IgD-negative memory B cell (primary cell): ENCODE measurements around the gene ERC2. TPM values are rescaled to one million over a fixed set of nuclear protein-coding genes. Genes with fewer than 3 reads are reported as not detected.

Source experiments
- H3K27ac Mint-ChIP-seq, 3 donors: one replicate each; pipeline ENCODE4 v1.8.0; 2020 to 2022; ENCODE audit warnings: mild to moderate bottlenecking in 3 of 3, mixed read lengths in 3 of 3, moderate library complexity in 1 of 3
- H3K27me3 Mint-ChIP-seq: one replicate; pipeline ENCODE4 v1.8.0; 2021; ENCODE audit warnings: mixed read lengths
- H3K36me3 Mint-ChIP-seq: one replicate; pipeline ENCODE4 v1.8.0; 2020; ENCODE audit warnings: mild to moderate bottlenecking, mixed read lengths
- H3K4me1 Mint-ChIP-seq, 3 donors: one replicate each; pipeline ENCODE4 v1.8.0; 2020 to 2022; ENCODE audit warnings: mixed read lengths in 3 of 3, mild to moderate bottlenecking in 1 of 3
- H3K4me3 Mint-ChIP-seq, 4 donors: one replicate each; pipeline ENCODE4 v1.8.0; 2020 to 2022; ENCODE audit warnings: mild to moderate bottlenecking in 4 of 4, mixed read lengths in 4 of 4, moderate library complexity in 3 of 4
- H3K9me3 Mint-ChIP-seq, 3 donors: one replicate each; pipeline ENCODE4 v1.8.0; 2020 to 2021; ENCODE audit warnings: mixed read lengths in 3 of 3, mild to moderate bottlenecking in 1 of 3
- polyA plus RNA-seq: library from polyadenylated mRNA; unstranded; fragments of 300-500 nt; fragmentation: Illumina TruSeq; gene quantifications from one replicate; pipeline ENCODE4 v1.2.3, GENCODE V29; 2021

The ERC2 gene
- polyA plus RNA-seq, 1 donor from 2014 or later = not detected

DNA sequence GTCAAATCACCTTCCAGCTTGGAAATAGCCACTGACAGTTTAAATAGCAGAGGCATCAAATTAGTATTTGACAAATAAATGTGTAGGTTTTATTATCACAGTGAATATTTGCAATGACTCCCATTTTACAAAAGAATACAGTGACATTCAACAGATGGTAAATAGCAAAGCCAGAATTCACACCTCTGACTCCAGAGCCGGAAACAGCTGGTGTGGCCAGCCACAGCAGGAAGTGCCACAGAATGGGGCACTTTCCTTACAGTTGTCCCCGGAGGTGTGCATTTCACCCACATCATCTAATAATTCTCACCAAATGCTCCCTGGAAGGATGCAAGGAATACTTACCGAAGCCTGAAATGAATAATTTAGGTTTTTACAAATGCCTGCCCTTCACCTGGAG lies 685.5 kb downstream of the ERC2 start:
- H3K27ac Mint-ChIP-seq = no peak overlapping the region
- H3K4me3 Mint-ChIP-seq = peak overlapping the region in 1 of 4 donors; percentile 60
- H3K9me3 Mint-ChIP-seq = peaks cover 0 to 7% (median 3%) of the 10 kb centered on the region in 3 donors
- H3K27me3 Mint-ChIP-seq = no peaks in the 10 kb centered on the region
- peaks cover 0 to 3% (median 0%) of the 10 kb centered on the region in 3 donors for H3K4me1 Mint-ChIP-seq
- H3K36me3 Mint-ChIP-seq = no peaks in the 10 kb centered on the region

DNA sequence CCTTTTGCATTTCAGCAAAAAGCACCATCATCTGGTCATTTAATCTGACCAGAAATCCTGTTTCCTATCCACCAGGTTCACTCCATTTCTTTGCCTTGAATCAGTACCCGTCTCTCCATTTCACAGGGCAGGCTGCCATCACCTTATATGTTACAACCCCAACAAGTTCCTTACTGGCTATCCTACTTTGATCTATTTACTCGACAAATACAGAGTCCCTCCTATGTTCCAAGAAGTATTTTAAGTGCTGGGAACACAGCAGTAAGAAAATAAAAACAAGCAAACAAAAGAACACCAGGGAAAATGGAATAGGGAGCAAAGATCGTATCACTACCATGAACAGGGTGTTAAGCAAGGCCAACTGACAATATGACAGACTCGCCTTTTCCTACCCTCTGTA lies 685.9 kb downstream of the ERC2 start:
- Mint-ChIP-seq H3K27ac (no peak overlapping the region), H3K4me3 (peak overlapping the region in 1 of 4 donors; percentile 60), H3K4me1 (peaks cover 0 to 3% (median 0%) of the 10 kb centered on the region in 3 donors), H3K9me3 (peaks cover 0 to 7% (median 3%) of the 10 kb centered on the region in 3 donors), H3K27me3 (no peaks in the 10 kb centered on the region), H3K36me3 (no peaks in the 10 kb centered on the region)

DNA sequence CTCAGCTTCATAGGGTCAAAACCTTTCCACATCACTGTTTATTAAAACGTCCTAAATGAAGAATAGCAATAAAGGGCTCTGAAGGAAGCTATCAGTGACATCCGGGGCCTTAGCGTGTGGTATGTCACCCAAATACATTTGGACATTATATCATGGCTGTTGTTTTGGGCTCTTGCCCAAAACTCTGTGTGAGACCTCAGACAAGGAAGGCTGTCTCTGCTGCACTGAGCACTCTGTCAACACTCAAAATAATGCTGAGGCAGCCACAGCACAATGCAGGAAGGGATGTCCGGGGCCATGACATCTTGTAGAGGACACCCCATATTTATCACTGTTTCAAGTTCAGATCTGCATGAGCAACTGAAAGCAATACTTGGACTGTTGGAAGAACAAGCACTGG lies 687.4 kb downstream of the ERC2 start:
- Mint-ChIP-seq H3K9me3 (peaks cover 0 to 7% (median 3%) of the 10 kb centered on the region in 3 donors), H3K4me1 (peaks cover 0 to 3% (median 0%) of the 10 kb centered on the region in 3 donors), H3K27me3 (no peaks in the 10 kb centered on the region), H3K36me3 (no peaks in the 10 kb centered on the region), H3K27ac (no peak overlapping the region), H3K4me3 (no peak overlapping the region)

DNA sequence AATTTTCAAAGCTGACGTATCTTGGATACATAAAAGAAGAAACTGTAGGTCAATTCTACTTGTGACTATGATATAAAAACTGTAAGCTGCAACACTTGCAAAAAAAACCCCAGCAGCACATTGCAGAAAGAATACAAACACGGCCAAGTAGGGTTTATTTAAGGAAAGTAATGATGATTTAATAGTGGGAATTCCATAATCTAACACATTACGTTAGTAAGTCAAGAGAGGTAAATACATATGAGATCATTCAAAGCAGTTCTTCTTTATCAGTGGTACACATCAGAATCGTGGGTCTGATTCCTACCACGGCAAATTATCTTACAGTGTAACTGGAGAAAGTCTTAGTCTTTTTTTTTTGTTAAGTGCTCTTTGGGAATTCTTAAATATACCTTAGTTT lies 688.7 kb downstream of the ERC2 start:
- peaks cover 0 to 3% (median 0%) of the 10 kb centered on the region in 3 donors for H3K4me1 Mint-ChIP-seq
- H3K27me3 Mint-ChIP-seq = no peaks in the 10 kb centered on the region
- no peaks in the 10 kb centered on the region for H3K36me3 Mint-ChIP-seq
- no peak overlapping the region for H3K4me3 Mint-ChIP-seq
- H3K27ac Mint-ChIP-seq = no peak overlapping the region
- H3K9me3 Mint-ChIP-seq = peaks cover 0 to 3% (median 3%) of the 10 kb centered on the region in 3 donors

DNA sequence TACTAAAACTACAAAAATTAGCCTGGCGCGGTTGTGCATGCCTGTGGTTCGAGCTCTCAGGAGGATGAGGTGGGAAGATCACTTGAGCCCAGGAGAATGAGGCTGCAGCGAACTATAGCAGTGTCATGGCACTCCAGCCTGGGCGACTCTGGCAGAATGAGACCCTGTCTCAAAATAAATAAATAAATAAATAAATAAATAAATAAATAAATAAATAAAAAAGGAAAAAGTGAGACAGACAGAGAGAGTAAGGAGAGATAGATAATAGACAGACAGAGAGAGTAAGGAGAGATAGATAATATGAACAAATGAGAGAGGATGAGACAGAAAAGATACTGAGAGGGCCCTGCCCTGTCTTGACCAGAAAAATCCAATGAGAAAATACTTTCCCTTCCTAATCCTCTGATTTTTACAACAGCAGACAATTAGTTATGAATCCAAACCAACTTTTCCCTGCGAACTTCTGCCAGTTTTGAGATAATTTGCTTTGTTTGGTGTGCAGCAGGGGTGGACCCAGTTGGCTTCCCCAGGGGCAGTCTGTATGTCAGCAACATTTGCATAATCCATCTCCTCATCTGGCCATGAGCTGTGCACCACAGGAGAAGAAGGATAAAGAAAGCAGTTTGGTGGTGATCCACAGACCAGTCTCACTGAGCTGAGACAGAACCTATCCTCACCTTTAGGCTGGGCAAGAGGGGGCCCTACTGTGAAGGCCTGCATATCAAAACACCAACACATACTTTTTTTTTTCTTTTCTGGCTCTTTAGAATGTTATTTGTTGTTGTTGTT lies 692.7 kb downstream of the ERC2 start:
- no peak overlapping the region for H3K4me3 Mint-ChIP-seq
- H3K4me1 Mint-ChIP-seq = no peaks in the 10 kb centered on the region
- H3K36me3 Mint-ChIP-seq = no peaks in the 10 kb centered on the region
- no peaks in the 10 kb centered on the region for H3K27me3 Mint-ChIP-seq
- H3K9me3 Mint-ChIP-seq = peaks cover 0 to 3% (median 3%) of the 10 kb centered on the region in 3 donors
- H3K27ac Mint-ChIP-seq = no peak overlapping the region

DNA sequence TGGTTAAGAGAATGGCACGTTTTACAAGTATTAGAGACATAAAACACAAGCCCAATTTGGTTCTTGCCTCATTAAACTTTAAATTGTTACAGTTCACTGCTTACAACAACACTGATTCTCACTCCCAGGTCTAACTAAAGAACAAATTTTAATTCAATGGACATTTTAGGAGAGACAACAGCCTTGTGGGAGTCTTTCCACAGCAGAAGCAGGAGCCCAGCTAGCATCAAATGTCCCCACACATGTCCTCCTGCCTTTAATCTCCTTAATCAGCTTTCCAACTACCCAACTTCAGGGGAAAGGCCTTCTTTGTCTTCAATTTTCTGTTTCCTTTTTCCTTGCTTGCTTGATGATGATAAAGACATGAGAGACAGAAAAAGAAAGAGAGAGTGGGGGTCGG lies 693.4 kb downstream of the ERC2 start:
- no peaks in the 10 kb centered on the region for H3K36me3 Mint-ChIP-seq
- peaks cover 0 to 3% (median 3%) of the 10 kb centered on the region in 3 donors for H3K9me3 Mint-ChIP-seq
- no peak overlapping the region for H3K4me3 Mint-ChIP-seq
- H3K4me1 Mint-ChIP-seq = no peaks in the 10 kb centered on the region
- no peaks in the 10 kb centered on the region for H3K27me3 Mint-ChIP-seq
- no peak overlapping the region for H3K27ac Mint-ChIP-seq

DNA sequence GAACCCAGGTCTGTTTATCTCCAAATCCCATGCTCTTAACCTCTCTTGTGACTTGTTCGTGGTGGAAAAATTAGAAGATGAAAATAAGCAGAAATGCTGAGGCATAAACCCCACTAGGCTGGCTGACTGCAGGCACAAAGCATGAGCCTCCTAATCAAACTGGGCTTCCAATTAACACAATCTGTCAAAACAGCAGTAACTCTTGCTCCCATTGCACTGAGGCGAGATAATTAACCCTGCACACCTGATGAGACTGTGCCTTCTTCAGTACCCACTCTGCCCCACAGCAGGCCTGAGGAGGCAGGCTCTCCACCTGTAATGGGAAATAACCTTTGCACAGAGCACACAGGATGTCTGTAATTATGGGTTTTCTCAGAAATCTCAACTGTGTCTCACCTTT lies 696.8 kb downstream of the ERC2 start:
- no peak overlapping the region for H3K4me3 Mint-ChIP-seq
- no peaks in the 10 kb centered on the region for H3K4me1 Mint-ChIP-seq
- H3K27ac Mint-ChIP-seq = no peak overlapping the region
- no peaks in the 10 kb centered on the region for H3K36me3 Mint-ChIP-seq
- H3K27me3 Mint-ChIP-seq = no peaks in the 10 kb centered on the region
- H3K9me3 Mint-ChIP-seq = peaks cover 0 to 4% (median 0%) of the 10 kb centered on the region in 3 donors

DNA sequence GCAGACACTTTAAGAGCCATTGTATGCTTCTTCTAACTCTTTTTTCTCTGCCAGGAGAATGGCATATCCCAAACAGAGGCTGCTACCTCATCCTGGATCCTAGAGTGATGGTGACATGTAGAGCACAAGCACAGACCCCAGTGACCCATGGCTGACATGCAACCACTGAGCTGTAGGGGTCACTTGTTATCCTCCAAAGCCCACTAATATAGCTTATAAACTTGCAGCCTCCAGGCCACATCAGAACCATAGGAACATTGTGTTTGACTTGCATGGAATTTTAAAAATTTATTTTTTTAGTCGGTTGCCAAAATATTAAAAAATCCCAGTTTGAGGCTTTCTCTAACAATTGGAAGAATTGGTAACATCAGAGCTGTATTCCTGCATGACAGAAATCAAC lies 698.2 kb downstream of the ERC2 start:
- peaks cover 0 to 4% (median 0%) of the 10 kb centered on the region in 3 donors for H3K9me3 Mint-ChIP-seq
- H3K27me3 Mint-ChIP-seq = no peaks in the 10 kb centered on the region
- no peaks in the 10 kb centered on the region for H3K4me1 Mint-ChIP-seq
- no peaks in the 10 kb centered on the region for H3K36me3 Mint-ChIP-seq
- no peak overlapping the region for H3K27ac Mint-ChIP-seq
- H3K4me3 Mint-ChIP-seq = no peak overlapping the region

DNA sequence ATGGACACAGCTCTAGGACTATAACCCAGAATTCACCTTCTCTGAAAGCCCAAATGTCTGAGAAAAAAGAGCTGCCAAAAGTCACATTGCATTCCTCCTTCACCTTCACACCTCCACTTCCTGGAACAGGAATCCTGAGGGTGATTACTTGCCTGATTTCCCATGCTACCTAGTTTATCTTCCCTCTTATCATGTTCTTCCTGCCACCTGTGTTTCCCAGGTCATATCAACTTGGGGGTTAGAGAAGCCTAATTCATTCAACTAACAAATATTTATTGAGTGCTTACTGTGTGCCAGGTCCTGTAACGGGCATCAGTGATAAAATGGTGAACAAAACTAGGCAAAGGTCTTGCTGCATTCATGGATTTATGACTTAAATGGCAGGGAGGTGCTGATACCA lies 701.5 kb downstream of the ERC2 start:
- H3K4me3 Mint-ChIP-seq = no peak overlapping the region
- no peaks in the 10 kb centered on the region for H3K36me3 Mint-ChIP-seq
- no peaks in the 10 kb centered on the region for H3K27me3 Mint-ChIP-seq

DNA sequence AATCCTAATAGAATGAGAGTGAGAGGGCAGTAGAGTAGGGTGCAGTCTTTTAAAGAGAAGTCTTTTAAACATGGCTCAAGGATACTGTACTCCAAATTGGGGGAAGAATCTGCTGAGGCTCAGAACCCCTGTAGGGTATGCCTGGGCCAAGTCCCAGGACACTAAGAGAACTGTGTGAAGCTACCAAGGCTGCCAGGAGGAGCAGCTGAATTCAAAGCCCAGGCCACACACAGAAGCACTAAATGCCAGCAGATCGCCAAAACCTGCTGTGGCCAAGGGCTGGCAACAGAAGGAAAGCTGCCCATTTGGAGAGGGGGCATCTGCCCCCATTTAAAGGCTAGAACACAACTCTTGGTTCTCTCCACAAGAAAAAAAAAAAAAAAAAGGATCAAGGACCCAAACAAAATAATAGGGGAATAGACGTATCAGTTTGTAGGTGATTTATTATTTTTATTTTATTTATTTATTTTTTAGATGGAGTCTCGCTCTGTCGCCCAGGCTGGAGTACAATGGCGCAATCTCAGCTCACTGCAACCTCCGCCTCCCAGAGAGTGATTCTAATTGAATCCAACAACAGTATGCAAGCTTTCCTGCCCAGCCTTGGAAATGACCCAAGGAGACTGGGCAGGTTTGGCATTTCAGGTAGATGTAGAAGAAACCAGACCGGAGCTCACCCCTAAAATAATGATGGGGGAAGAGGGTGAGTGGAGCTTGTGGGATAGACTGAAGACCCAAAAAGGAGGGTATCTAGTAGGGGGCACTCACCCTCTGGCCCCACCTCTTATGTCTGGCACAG lies 702.2 kb downstream of the ERC2 start:
- no peak overlapping the region for H3K27ac Mint-ChIP-seq
- no peaks in the 10 kb centered on the region for H3K27me3 Mint-ChIP-seq
- peaks cover 0 to 5% (median 0%) of the 10 kb centered on the region in 3 donors for H3K9me3 Mint-ChIP-seq
- H3K4me1 Mint-ChIP-seq = no peaks in the 10 kb centered on the region
- H3K36me3 Mint-ChIP-seq = no peaks in the 10 kb centered on the region
- H3K4me3 Mint-ChIP-seq = no peak overlapping the region

More for the DNA sequence above, 701.5 kb downstream of the ERC2 start:
- H3K4me1 Mint-ChIP-seq = no peaks in the 10 kb centered on the region
- peaks cover 0 to 5% (median 0%) of the 10 kb centered on the region in 3 donors for H3K9me3 Mint-ChIP-seq
- H3K27ac Mint-ChIP-seq = no peak overlapping the region

DNA sequence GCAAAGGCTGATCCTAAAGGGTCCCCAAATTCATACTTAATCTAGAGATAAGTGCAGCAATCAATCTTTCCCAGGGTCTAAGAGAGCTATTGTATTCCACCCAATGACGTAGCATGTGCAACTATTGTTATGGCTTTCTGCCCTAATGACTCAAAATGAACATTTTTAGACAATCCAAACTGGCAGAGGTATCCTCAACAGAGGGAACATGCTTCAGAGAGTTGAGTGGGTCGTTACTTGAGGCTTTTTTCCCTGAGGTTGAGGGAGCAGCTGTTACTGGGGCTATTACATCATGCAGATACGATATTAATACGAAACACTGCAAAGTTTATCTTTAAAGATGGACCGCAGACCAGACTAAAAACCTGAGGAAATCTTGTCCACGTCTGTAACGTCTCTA lies 702.9 kb downstream of the ERC2 start:
- Mint-ChIP-seq H3K27ac (no peak overlapping the region), H3K27me3 (no peaks in the 10 kb centered on the region)

DNA sequence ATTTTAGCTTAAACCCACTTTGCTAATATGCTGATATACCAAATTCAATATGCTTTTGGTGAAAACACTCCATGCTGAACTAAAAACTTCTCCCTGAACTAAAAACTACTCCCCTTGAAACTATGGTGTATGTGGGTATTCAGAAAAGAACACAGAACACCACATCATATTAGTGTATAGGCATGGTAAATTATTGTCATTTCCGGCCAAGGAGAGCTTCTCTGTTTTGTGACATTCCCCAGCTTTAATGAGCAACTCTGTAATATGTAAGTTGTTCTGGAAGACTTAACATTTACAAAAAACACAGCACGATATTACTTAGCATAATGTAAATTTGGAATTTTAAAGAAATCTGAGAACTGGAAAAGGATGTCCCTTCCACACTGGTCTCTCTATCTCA lies 711.3 kb downstream of the ERC2 start:
- Mint-ChIP-seq H3K27me3 (no peaks in the 10 kb centered on the region), H3K27ac (no peak overlapping the region), H3K36me3 (no peaks in the 10 kb centered on the region), H3K9me3 (peaks cover 0 to 6% (median 2%) of the 10 kb centered on the region in 3 donors), H3K4me1 (no peaks in the 10 kb centered on the region), H3K4me3 (no peak overlapping the region)

More for the DNA sequence above, 702.9 kb downstream of the ERC2 start:
- Mint-ChIP-seq H3K4me3 (no peak overlapping the region), H3K36me3 (no peaks in the 10 kb centered on the region), H3K4me1 (no peaks in the 10 kb centered on the region), H3K9me3 (peaks cover 0 to 5% (median 0%) of the 10 kb centered on the region in 3 donors)

DNA sequence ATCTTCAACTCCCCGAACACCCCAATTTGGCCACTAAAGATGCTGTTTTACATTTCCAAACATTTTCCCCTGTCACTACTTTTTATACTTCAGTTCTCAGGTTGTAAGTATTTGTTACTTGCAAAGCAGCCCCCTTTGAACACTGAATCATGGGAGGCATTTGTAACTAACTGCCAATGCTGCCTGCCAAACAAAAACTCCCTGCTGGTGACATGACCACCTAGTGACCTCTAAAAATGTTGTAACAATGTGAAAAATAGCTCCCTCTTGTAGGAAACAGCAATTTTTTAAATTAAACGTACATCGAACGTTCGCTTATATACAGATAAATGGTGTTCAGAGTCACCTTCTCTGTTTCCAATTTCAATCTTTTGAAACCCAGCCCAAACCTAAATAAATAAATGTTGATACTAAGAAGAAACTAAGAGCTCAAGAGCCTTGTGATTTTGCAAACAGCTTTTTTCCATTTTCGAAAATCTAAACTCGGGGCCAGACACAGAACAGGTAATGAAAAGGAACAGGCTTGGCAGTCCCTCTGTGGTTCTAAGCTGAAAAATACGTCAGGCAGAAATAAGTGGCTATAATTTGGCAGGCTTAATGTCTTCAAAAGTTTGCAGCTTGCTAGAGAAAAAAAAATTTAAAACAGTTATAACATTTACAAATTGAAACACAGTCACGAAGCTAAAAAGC lies 712.6 kb downstream of the ERC2 start:
- Mint-ChIP-seq H3K9me3 (peaks cover 0 to 5% (median 2%) of the 10 kb centered on the region in 3 donors), H3K27ac (peak overlapping the region in 1 of 3 donors; percentile 10), H3K36me3 (no peaks in the 10 kb centered on the region), H3K27me3 (no peaks in the 10 kb centered on the region), H3K4me3 (no peak overlapping the region), H3K4me1 (no peaks in the 10 kb centered on the region)

DNA sequence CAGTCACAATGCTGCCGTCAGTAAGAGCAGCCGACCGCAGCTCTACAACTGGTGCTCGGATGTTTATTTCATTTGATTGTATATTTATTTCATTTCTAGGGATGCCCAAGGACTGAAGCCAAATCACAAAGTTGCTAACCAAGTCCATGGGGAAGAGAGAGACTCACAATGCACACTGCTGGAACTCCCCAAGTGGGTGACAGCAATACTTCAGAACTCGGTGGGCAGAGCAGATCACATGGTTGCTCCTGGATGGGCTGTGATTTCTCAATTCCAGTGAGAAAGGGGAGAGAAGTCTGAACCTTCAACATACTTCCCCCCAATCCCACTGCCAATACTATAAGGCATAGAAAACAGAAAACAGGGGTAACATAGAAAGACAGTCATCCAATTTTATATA lies 715.4 kb downstream of the ERC2 start:
- no peak overlapping the region for H3K27ac Mint-ChIP-seq
- H3K27me3 Mint-ChIP-seq = no peaks in the 10 kb centered on the region
- H3K36me3 Mint-ChIP-seq = no peaks in the 10 kb centered on the region
- no peak overlapping the region for H3K4me3 Mint-ChIP-seq
- H3K9me3 Mint-ChIP-seq = peaks cover 0 to 2% (median 2%) of the 10 kb centered on the region in 3 donors
- no peaks in the 10 kb centered on the region for H3K4me1 Mint-ChIP-seq

DNA sequence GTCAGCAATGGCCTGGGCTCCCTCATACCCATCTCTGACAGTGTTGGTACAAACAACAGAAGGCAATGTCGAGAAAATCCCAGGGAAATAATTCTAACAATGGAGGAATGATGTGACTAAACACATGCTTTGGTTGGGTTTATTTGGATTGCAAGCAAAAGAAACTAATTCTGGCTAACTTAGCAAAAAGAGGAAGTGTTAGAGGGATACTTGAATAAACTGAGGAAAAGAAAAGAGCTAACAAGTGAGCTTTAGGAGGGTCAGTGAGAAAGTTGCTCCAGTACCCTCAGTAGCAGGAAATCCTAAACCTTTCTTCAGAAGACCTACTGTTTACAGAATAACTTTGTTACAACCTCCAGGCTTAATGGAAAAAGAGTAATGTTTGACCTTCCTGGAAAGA lies 716.5 kb downstream of the ERC2 start:
- Mint-ChIP-seq H3K27me3 (no peaks in the 10 kb centered on the region), H3K4me3 (no peak overlapping the region), H3K36me3 (no peaks in the 10 kb centered on the region), H3K9me3 (peaks cover 0 to 2% (median 2%) of the 10 kb centered on the region in 3 donors), H3K4me1 (no peaks in the 10 kb centered on the region), H3K27ac (no peak overlapping the region)
